ENCODE results near the gene CNTNAP2. TPM values are rescaled to one million over a fixed set of nuclear protein-coding genes. Genes with fewer than 3 reads are reported as not detected.

Gene CNTNAP2
- total RNA-seq, 1 donor from 2014 or later, result 1.9 TPM

- DNase-seq, result no peak
These were observed 1742.9 kb downstream of the CNTNAP2 start for GRCh38 chr7:147859486-147859885.

- DNase-seq, result peak; percentile 15
These were observed 1744.6 kb downstream of the CNTNAP2 start for GRCh38 chr7:147861058-147861716.

GRCh38 chr7:147861945-147862344 lies 1745.3 kb downstream of the CNTNAP2 start:
- no peak for DNase-seq

GRCh38 chr7:147869456-147869855 lies 1752.9 kb downstream of the CNTNAP2 start:
- DNase-seq, result no peak

- no peak for DNase-seq
These were observed 1762.5 kb downstream of the CNTNAP2 start for GRCh38 chr7:147878912-147879661.

GRCh38 chr7:147885869-147886268 lies 1769.3 kb downstream of the CNTNAP2 start:
- DNase-seq, result no peak

GRCh38 chr7:147894271-147894670 lies 1777.7 kb downstream of the CNTNAP2 start:
- no peak for DNase-seq

GRCh38 chr7:147896121-147896520 lies 1779.5 kb downstream of the CNTNAP2 start:
- DNase-seq, result no peak

GRCh38 chr7:147903536-147904218 lies 1787.1 kb downstream of the CNTNAP2 start:
- DNase-seq, result no peak

- no peak for DNase-seq
These were observed 1787.6 kb downstream of the CNTNAP2 start for GRCh38 chr7:147904219-147904576.

GRCh38 chr7:147909431-147910148 lies 1793.0 kb downstream of the CNTNAP2 start:
- DNase-seq, result no peak

- DNase-seq, result peak; percentile 98
These were observed 1794.6 kb downstream of the CNTNAP2 start for GRCh38 chr7:147911201-147911601.

- DNase-seq, result no peak
These were observed 1795.7 kb downstream of the CNTNAP2 start for GRCh38 chr7:147912291-147912690.

- DNase-seq, result no peak
These were observed 1796.5 kb downstream of the CNTNAP2 start for GRCh38 chr7:147912946-147913638.

- no peak for DNase-seq
These were observed 1799.2 kb downstream of the CNTNAP2 start for GRCh38 chr7:147915781-147916180.

GRCh38 chr7:147916573-147916972 lies 1800.0 kb downstream of the CNTNAP2 start:
- no peak for DNase-seq

GRCh38 chr7:147923841-147924240 lies 1807.2 kb downstream of the CNTNAP2 start:
- no peak for DNase-seq

- DNase-seq, result no peak
These were observed 1820.8 kb downstream of the CNTNAP2 start for GRCh38 chr7:147937428-147937827.

GRCh38 chr7:147941381-147941780 lies 1824.8 kb downstream of the CNTNAP2 start:
- no peak for DNase-seq

GRCh38 chr7:147944321-147944720 lies 1827.7 kb downstream of the CNTNAP2 start:
- DNase-seq, result no peak

GRCh38 chr7:147952918-147953317 lies 1836.3 kb downstream of the CNTNAP2 start:
- DNase-seq, result no peak

GRCh38 chr7:147968046-147968610 lies 1851.5 kb downstream of the CNTNAP2 start:
- DNase-seq, result no peak

Measured in skin of body (tissue), 2 donors.